GM12878 (cell line): Measurements from ENCODE around the gene TADA2A. TPM values are rescaled to one million over a fixed set of nuclear protein-coding genes. Genes with fewer than 3 reads are reported as not detected.

Experiments
- ATAC-seq: fragments of 200-7000 bp; cut with Tn5 transposase; 3 replicates; pipeline ENCODE4 v1.9.1; 2020; ENCODE audit warnings: mild to moderate bottlenecking, moderate library complexity
- BruUV-seq: library from RNA; stranded (reverse); fragments of 400-500 nt; replicated peaks from 2 replicates; lab custom pipeline; 2021; lab: Mats Ljungman, UMichigan
- CTCF ChIA-PET: fragments of 300-600 bp; sonication (Branson Sonifier 250); formaldehyde crosslinking; extraction: SDS; loops from one replicate; lab custom pipeline; 2021; ENCODE audit warnings: inconsistent platforms; lab: Yijun Ruan, JAX
- POLR2A ChIA-PET: fragments of 350-600 bp; formaldehyde crosslinking; extraction: SDS; loops from one replicate; lab custom pipeline; 2021; ENCODE audit warnings: inconsistent platforms; lab: Charles Lee
- RAD21 ChIA-PET: fragments of 300-600 bp; sonication (Branson Sonifier 250); formaldehyde crosslinking; loops from one replicate; lab custom pipeline; 2023; ENCODE audit warnings: antibody characterized with exemption; ENCODE audit not compliant: unreplicated experiment; lab: Charles Lee
- SMC1A ChIA-PET: fragments of 300-600 bp; sonication (Branson Sonifier 250); formaldehyde crosslinking; loops from one replicate; lab custom pipeline; 2023; ENCODE audit not compliant: unreplicated experiment, uncharacterized antibody; lab: Charles Lee
- DNase-seq: peaks from one replicate; pipeline ENCODE4 v3.0.0-alpha.2; 2011; ENCODE audit warnings: low read depth, low spot score
- FAIRE-seq: peaks from 3 replicates; lab custom pipeline; 2011; peaks lifted over from hg19 to GRCh38; lab: Jason Lieb, UNC
- H2AFZ ChIP-seq: 2 replicates; pipeline ENCODE4 v1.6.0; 2011; ENCODE audit warnings: low read depth, low read length, control low read depth; ENCODE audit not compliant: control insufficient read depth
- H3K27ac ChIP-seq: 2 replicates; pipeline ENCODE4 v1.5.1; 2011; ENCODE audit warnings: control low read depth; ENCODE audit not compliant: control insufficient read depth, insufficient read depth
- H3K27me3 ChIP-seq, 2 experiments: replicated peaks in 1 of 2; 2 replicates each; pipeline versions ENCODE4 v1.6.0 to v1.6.1; 2011; ENCODE audit warnings: low read length in 1 of 2; ENCODE audit not compliant: control insufficient read depth in 2 of 2, insufficient read depth in 2 of 2
- H3K36me3 ChIP-seq, 2 experiments: 2 replicates each; pipeline ENCODE4 v1.5.1; 2011; ENCODE audit warnings: low read length in 1 of 2; ENCODE audit not compliant: control insufficient read depth in 2 of 2, insufficient read depth in 2 of 2
- H3K4me1 ChIP-seq: 2 replicates; pipeline ENCODE4 v1.6.1; 2011; ENCODE audit warnings: mild to moderate bottlenecking, low read length, moderate library complexity, mixed read lengths; ENCODE audit not compliant: control insufficient read depth, insufficient read depth
- H3K4me2 ChIP-seq: 2 replicates; pipeline ENCODE4 v1.6.0; 2011; ENCODE audit warnings: control low read depth; ENCODE audit not compliant: control insufficient read depth, insufficient read depth
- H3K4me3 ChIP-seq: fragments of 200-600 bp; sonication (generic); 2 replicates; pipeline ENCODE4 v1.5.1; 2016
- H3K79me2 ChIP-seq: 2 replicates; pipeline ENCODE4 v1.6.0; 2011; ENCODE audit warnings: low read length; ENCODE audit not compliant: control insufficient read depth, insufficient read depth
- H3K9ac ChIP-seq: 2 replicates; pipeline ENCODE4 v1.8.0; 2011; ENCODE audit warnings: low read length, control low read depth, mixed read lengths; ENCODE audit not compliant: control insufficient read depth, insufficient read depth
- H3K9me3 ChIP-seq: replicated peaks from 3 replicates; pipeline ENCODE4 v1.5.1; 2011; ENCODE audit warnings: mild to moderate bottlenecking, low read length; ENCODE audit not compliant: control insufficient read depth, insufficient read depth
- H4K20me1 ChIP-seq: 2 replicates; pipeline ENCODE4 v1.6.0; 2011; ENCODE audit not compliant: control insufficient read depth, insufficient read depth
- GATAD2B ChIP-seq: fragments of 450-650 bp; conservative IDR thresholded peaks from 2 replicates; pipeline ENCODE4 v1.6.1; 2017; ENCODE audit warnings: low read depth, mild to moderate bottlenecking, moderate library complexity
- NBN ChIP-seq: fragments of 450-650 bp; IDR thresholded peaks from 2 replicates; pipeline ENCODE4 v1.6.1; 2016
- NRF1 ChIP-seq: conservative IDR thresholded peaks from 2 replicates; pipeline ENCODE4 v1.6.1; 2011; ENCODE audit warnings: mild to moderate bottlenecking, low read depth, low read length, improper control_type of control experiment
- POU2F2 ChIP-seq: IDR thresholded peaks from 3 replicates; pipeline ENCODE4 v1.6.1; 2011; ENCODE audit warnings: low read depth, mild to moderate bottlenecking, low read length, borderline replicate concordance
- RUNX3 ChIP-seq: IDR thresholded peaks from 2 replicates; pipeline ENCODE4 v1.6.1; 2012; ENCODE audit warnings: low read length, inconsistent platforms
- TCF12 ChIP-seq: IDR thresholded peaks from 2 replicates; pipeline ENCODE4 v1.6.1; 2011; ENCODE audit warnings: low read depth, mild to moderate bottlenecking, low read length
- ZBTB33 ChIP-seq: fragments of 450-650 bp; IDR thresholded peaks from 2 replicates; pipeline ENCODE4 v1.6.1; 2017; ENCODE audit warnings: mild to moderate bottlenecking
- ZBTB40 ChIP-seq: fragments of 450-650 bp; IDR thresholded peaks from 2 replicates; pipeline ENCODE4 v1.6.1; 2016; ENCODE audit warnings: mild to moderate bottlenecking, moderate library complexity, borderline replicate concordance
- WGBS: methylation state at CpG from one replicate; pipeline ENCODE4 v1.1.6; 2016; ENCODE audit warnings: low lambda C conversion rate; ENCODE audit not compliant: insufficient replicate concordance, insufficient coverage; ENCODE audit errors: missing lambda C conversion rate; 5-methylcytosine and 5-hydroxymethylcytosine counted together
- in situ Hi-C: fragments of 300-500 bp; cut with MboI; formaldehyde crosslinking; loops from 9 replicates; pipeline ENCODE4 v1.14.3; 2018; ENCODE audit warnings: mixed read lengths
- intact Hi-C: fragments of 100-400 bp; cut with micrococcal nuclease; formaldehyde crosslinking; loops from one replicate; pipeline ENCODE4 v1.14.2; 2022; ENCODE audit not compliant: unreplicated experiment
- polyA plus RNA-seq, 11 experiments: library from polyadenylated mRNA; depleted of rRNA in 4 of 11; unstranded in 6 of 11; stranded (reverse) in 5 of 11; fragments of >200 nt; fragmentation: Nextera tagmentation in 4 of 11; fragmentation: Illumina TruSeq in 1 of 11; extraction: Ambion mirVana in 4 of 11; extraction: Trizol in 1 of 11; gene quantifications; 1 replicate in 1 of 11; 2 replicates in 10 of 11; pipeline versions ENCODE4 v1.2.1 to v1.2.3, GENCODE V29; 2011 to 2016; ENCODE audit warnings: inconsistent platforms in 2 of 11, missing spikeins in 2 of 11, low read depth in 1 of 11
- total RNA-seq, 4 experiments: library from RNA; depleted of rRNA in 3 of 4; stranded (reverse); fragments of >200 nt in 3 of 4; fragmentation: Illumina TruSeq in 1 of 4; extraction: Trizol in 1 of 4; gene quantifications; 2 replicates each; pipeline versions ENCODE4 v1.2.1 to v1.2.3, GENCODE V29; 2013 to 2021
- TF ChIP-seq, protein P1 (sequence below): fragments of 450-650 bp; conservative IDR thresholded peaks from 2 replicates; pipeline ENCODE4 v1.6.1; 2017; ENCODE audit warnings: mild to moderate bottlenecking, moderate library complexity
- TF ChIP-seq, protein P2 (sequence below): fragments of 450-650 bp; formaldehyde crosslinking; IDR thresholded peaks from 2 replicates; pipeline ENCODE4 v1.5.0; 2022; ENCODE audit warnings: mild to moderate bottlenecking, missing genetic modification characterization

Gene TADA2A
- total and polyA plus RNA-seq, 10 of the 15 experiments (the other 5 are each of a cell fraction or from before 2014, with no cell fraction given): 19.6 to 43.8 (median 34.1) TPM

- H3K4me1 ChIP-seq: peaks cover 17% of the 10 kb centered on the region
- peak within 1 kb of the TSS; percentile 92 for H3K4me3 ChIP-seq
- peak; percentile 32; the same call in 1 of the 2 replicates for TF ChIP-seq NBN
- peak; percentile 8; the same call in 1 of the 2 replicates for TF ChIP-seq TCF12
- TF ChIP-seq, protein P1, sequence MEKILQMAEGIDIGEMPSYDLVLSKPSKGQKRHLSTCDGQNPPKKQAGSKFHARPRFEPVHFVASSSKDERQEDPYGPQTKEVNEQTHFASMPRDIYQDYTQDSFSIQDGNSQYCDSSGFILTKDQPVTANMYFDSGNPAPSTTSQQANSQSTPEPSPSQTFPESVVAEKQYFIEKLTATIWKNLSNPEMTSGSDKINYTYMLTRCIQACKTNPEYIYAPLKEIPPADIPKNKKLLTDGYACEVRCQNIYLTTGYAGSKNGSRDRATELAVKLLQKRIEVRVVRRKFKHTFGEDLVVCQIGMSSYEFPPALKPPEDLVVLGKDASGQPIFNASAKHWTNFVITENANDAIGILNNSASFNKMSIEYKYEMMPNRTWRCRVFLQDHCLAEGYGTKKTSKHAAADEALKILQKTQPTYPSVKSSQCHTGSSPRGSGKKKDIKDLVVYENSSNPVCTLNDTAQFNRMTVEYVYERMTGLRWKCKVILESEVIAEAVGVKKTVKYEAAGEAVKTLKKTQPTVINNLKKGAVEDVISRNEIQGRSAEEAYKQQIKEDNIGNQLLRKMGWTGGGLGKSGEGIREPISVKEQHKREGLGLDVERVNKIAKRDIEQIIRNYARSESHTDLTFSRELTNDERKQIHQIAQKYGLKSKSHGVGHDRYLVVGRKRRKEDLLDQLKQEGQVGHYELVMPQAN: 0 out of 2 replicates have a peak, but pooled peaks have one; percentile 31
- no peak for TF ChIP-seq ZBTB40
- no peak for TF ChIP-seq ZBTB33
- TF ChIP-seq RUNX3: peak; percentile 54
- TF ChIP-seq NRF1: peak; percentile 45; the same call in 1 of the 2 replicates
- TF ChIP-seq, protein P2, sequence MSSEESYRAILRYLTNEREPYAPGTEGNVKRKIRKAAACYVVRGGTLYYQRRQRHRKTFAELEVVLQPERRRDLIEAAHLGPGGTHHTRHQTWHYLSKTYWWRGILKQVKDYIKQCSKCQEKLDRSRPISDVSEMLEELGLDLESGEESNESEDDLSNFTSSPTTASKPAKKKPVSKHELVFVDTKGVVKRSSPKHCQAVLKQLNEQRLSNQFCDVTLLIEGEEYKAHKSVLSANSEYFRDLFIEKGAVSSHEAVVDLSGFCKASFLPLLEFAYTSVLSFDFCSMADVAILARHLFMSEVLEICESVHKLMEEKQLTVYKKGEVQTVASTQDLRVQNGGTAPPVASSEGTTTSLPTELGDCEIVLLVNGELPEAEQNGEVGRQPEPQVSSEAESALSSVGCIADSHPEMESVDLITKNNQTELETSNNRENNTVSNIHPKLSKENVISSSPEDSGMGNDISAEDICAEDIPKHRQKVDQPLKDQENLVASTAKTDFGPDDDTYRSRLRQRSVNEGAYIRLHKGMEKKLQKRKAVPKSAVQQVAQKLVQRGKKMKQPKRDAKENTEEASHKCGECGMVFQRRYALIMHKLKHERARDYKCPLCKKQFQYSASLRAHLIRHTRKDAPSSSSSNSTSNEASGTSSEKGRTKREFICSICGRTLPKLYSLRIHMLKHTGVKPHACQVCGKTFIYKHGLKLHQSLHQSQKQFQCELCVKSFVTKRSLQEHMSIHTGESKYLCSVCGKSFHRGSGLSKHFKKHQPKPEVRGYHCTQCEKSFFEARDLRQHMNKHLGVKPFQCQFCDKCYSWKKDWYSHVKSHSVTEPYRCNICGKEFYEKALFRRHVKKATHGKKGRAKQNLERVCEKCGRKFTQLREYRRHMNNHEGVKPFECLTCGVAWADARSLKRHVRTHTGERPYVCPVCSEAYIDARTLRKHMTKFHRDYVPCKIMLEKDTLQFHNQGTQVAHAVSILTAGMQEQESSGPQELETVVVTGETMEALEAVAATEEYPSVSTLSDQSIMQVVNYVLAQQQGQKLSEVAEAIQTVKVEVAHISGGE (CRISPR knock-in tag): no peak
- TF ChIP-seq GATAD2B: peak; percentile 46
- TF ChIP-seq POU2F2: 0 out of 3 replicates have a peak, but pooled peaks have one; percentile 8
These were observed 82.7 kb downstream of the TADA2A start, which contains the start of gene DUSP14 for GRCh38 chr17:37489197-37490001. DUSP14 (plus strand) TSS chr17:37489891; CDS start chr17:37512273, 22,382 bp downstream.

More at GRCh38 chr17:37489197-37490001, 82.7 kb downstream of the TADA2A start, which contains the start of gene DUSP14:
- WGBS: under 1% methylated on average over 46 of the region's 100 CpGs
- Histone ChIP-seq H3K9ac (peak within 1 kb of the TSS; percentile 75), H3K36me3 (no peaks in the 10 kb centered on the region), H3K27ac (peak within 1 kb of the TSS; percentile 53), H4K20me1 (no peaks in the 10 kb centered on the region), H3K9me3 (no peaks in the 10 kb centered on the region), H2AFZ (peak within 1 kb of the TSS; percentile 97), H3K27me3 (no peaks in the 10 kb centered on the region), H3K4me2 (peak within 1 kb of the TSS; percentile 100), H3K79me2 (peaks cover 12% of the 10 kb centered on the region)
- in situ Hi-C loops (no loop called here), intact Hi-C loops (loop anchor here (2.0 to 5.0 kb wide), 3 partner anchors 82 to 119 kb away; partner anchors contain the start of genes ACACA, SYNRG and TADA2A)
- SMC1A ChIA-PET: no interaction called here
- ATAC-seq (peak; percentile 76), FAIRE-seq (no peak), DNase-seq (no peak)
- TSS peak; percentile 88 for BruUV-seq
- CTCF ChIA-PET: interaction anchor here (1.0 kb wide), 2 partner anchors 120 to 888 kb away, joined by 3 read pairs; partner anchors contain the start of gene SYNRG
- POLR2A ChIA-PET: interaction anchor here (0.5 to 1.5 kb wide), 3 partner anchors 32 to 48 kb away, joined by 3 to 5 read pairs (median 3); no protein-coding TSS in a partner anchor
- RAD21 ChIA-PET: interaction anchor here (1.2 kb wide), 1 partner anchor 51 kb away, joined by 3 read pairs; no protein-coding TSS in a partner anchor
